BLaER1 (cell line): ENCODE results near the gene STPG4.
"Not testable (repeated sequence)": the region's sequence is repeated elsewhere in the genome, so short reads cannot be mapped to it uniquely, and the experiment has no call there.

Source experiments
- H3K27ac ChIP-seq: shearing (Covaris generic); formaldehyde crosslinking; 2 replicates; pipeline ENCODE4 v1.8.1; 2022
- H3K27me3 ChIP-seq: shearing (Covaris generic); formaldehyde crosslinking; 2 replicates; pipeline ENCODE4 v1.8.1; 2022
- H3K36me3 ChIP-seq: shearing (Covaris generic); formaldehyde crosslinking; 2 replicates; pipeline ENCODE4 v1.8.1; 2022
- H3K4me1 ChIP-seq: shearing (Covaris generic); formaldehyde crosslinking; 2 replicates; pipeline ENCODE4 v1.8.1; 2022
- H3K4me2 ChIP-seq: shearing (Covaris generic); formaldehyde crosslinking; 2 replicates; pipeline ENCODE4 v1.8.1; 2022
- H3K4me3 ChIP-seq: shearing (Covaris generic); formaldehyde crosslinking; 2 replicates; pipeline ENCODE4 v1.8.1; 2022
- H3K9ac ChIP-seq: shearing (Covaris generic); formaldehyde crosslinking; 2 replicates; pipeline ENCODE4 v1.8.1; 2022
- H3K9me3 ChIP-seq: shearing (Covaris generic); formaldehyde crosslinking; 2 replicates; pipeline ENCODE4 v1.8.1; 2022
- H4K20me1 ChIP-seq: shearing (Covaris generic); formaldehyde crosslinking; 2 replicates; pipeline ENCODE4 v1.8.1; 2022
- Cebpa-rat ChIP-seq: shearing (Covaris generic); IDR thresholded peaks from 2 replicates; pipeline ENCODE4 v1.8.1; 2022

STPG4 gene

GRCh38 chr2:47174733-47175361 is 19.7 kb upstream of the STPG4 start:
- H3K9ac ChIP-seq = peak overlapping the region; percentile 99
- no peaks in the 10 kb centered on the region for H3K27me3 ChIP-seq
- peak overlapping the region; percentile 97 for H3K4me2 ChIP-seq
- peak overlapping the region; percentile 100 for H3K27ac ChIP-seq
- peaks cover 23% of the 10 kb centered on the region for H3K36me3 ChIP-seq
- H3K4me3 ChIP-seq = peak overlapping the region; percentile 88
- H3K9me3 ChIP-seq = no peaks in the 10 kb centered on the region
- peaks cover 62% of the 10 kb centered on the region for H3K4me1 ChIP-seq
- H4K20me1 ChIP-seq = peaks cover 63% of the 10 kb centered on the region
- no peak for TF ChIP-seq Cebpa-rat

- TF ChIP-seq Cebpa-rat = no peak
- no peaks in the 10 kb centered on the region for H3K9me3 ChIP-seq
- no peak overlapping the region for H3K27ac ChIP-seq
- H3K4me1 ChIP-seq = peaks cover 58% of the 10 kb centered on the region
- peak overlapping the region; percentile 88 for H3K4me3 ChIP-seq
- peak overlapping the region; percentile 97 for H3K4me2 ChIP-seq
- peak overlapping the region; percentile 99 for H3K9ac ChIP-seq
- no peaks in the 10 kb centered on the region for H3K27me3 ChIP-seq
- H4K20me1 ChIP-seq = peaks cover 70% of the 10 kb centered on the region
- peaks cover 30% of the 10 kb centered on the region for H3K36me3 ChIP-seq
Observed at GRCh38 chr2:47173986-47174732, 19.1 kb upstream of the STPG4 start.

DNA sequence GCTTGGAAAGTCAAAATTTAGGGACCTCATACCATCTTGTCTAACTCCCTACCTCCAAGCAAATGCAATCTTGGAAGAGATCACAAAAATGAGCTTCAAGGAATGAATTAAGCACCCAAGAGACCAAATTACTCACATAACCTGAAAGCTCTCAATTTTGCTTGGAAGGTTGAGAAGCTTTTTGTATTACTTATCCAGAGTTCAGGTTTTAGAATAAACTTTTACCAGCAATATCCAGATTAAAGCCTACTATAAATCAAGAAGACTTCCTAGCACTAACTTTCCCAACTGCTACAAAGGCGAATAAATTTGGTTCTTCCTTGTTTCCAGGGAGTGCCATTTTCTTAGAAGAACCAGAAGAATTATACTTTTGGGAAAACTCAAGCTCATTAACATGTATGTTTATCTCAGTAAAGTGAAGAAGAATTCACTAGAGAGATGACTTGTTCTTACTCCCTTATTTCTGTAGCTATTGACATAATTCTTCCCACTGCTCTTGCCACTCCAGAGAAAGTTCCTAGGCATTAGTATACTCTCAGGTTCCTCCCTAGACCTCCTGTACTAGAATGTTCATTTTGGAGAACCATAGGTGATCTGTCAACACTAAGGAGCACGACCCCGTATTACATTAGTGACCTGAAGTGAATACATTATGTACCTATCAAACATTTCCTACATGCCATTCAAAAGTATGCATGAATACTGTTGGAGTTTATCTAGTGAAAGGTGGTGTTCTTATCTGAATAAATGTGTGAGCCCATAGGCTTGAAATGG is 18.0 kb upstream of the STPG4 start:
- Histone ChIP-seq H3K9me3 (no peaks in the 10 kb centered on the region), H3K9ac (peak overlapping the region; percentile 99; the same call in 1 of the 2 replicates), H3K4me2 (peak overlapping the region; percentile 97), H3K27me3 (no peaks in the 10 kb centered on the region), H3K4me3 (peak overlapping the region; percentile 88; the same call in 1 of the 2 replicates), H3K27ac (no peak overlapping the region), H3K36me3 (peaks cover 40% of the 10 kb centered on the region), H3K4me1 (peaks cover 53% of the 10 kb centered on the region), H4K20me1 (peaks cover 80% of the 10 kb centered on the region)
- TF ChIP-seq Cebpa-rat = no peak

DNA sequence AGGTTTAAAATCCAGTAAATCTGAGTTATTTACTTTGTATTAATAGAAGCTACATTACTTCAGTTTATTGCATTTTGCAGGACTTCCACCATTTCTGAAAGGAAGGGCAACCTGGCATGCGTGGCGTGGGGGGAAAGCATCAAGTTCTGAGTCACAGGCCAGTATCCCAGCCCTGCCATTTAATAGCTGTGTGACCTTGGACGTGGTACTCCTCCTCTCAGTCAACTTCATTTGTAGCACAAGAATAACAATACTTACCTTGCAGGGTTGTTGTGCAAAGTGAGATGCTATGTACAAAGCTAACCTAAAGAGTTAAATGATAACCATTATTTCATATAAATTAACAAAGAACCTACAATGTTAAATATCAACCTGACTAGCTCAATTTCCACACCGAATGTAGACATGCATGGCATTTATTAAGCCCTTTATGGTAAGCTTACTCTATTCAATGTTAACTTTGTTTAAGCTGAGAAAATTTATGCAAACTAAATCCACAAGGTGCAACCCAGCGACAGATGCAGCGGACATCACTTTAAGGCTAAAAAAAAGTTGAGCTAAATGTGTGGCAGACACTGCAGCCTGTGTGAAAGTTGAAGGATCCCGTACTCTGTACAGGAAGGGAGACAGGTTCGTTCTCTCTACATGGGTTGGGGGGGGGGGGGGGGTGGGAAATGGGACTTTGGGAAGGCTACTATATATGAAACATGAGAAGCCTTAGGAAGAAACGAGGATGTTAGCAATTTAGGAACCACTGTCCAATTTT is 17.2 kb upstream of the STPG4 start:
- peaks cover 46% of the 10 kb centered on the region for H3K4me1 ChIP-seq
- 0 out of 2 replicates have a peak overlapping the region, but pooled peaks have one; percentile 88 for H3K4me3 ChIP-seq
- H4K20me1 ChIP-seq = peaks cover 88% of the 10 kb centered on the region
- peaks cover 48% of the 10 kb centered on the region for H3K36me3 ChIP-seq
- H3K9ac ChIP-seq = no peak overlapping the region
- no peaks in the 10 kb centered on the region for H3K27me3 ChIP-seq
- no peak overlapping the region for H3K27ac ChIP-seq
- no peaks in the 10 kb centered on the region for H3K9me3 ChIP-seq
- H3K4me2 ChIP-seq = peak overlapping the region; percentile 97
- no peak for TF ChIP-seq Cebpa-rat

GRCh38 chr2:47169784-47170183 is 14.7 kb upstream of the STPG4 start:
- Histone ChIP-seq H3K36me3 (peaks cover 71% of the 10 kb centered on the region), H3K9me3 (no peaks in the 10 kb centered on the region), H3K4me2 (no peak overlapping the region), H4K20me1 (peaks cover 100% of the 10 kb centered on the region), H3K9ac (no peak overlapping the region), H3K4me3 (no peak overlapping the region), H3K27ac (no peak overlapping the region), H3K27me3 (no peaks in the 10 kb centered on the region), H3K4me1 (peaks cover 41% of the 10 kb centered on the region)
- TF ChIP-seq Cebpa-rat = no peak

- H3K27ac ChIP-seq, H3K9ac ChIP-seq, H3K9me3 ChIP-seq, H3K4me3 ChIP-seq, H3K27me3 ChIP-seq, H3K4me2 ChIP-seq: not testable (repeated sequence)
- H3K36me3 ChIP-seq = peaks cover 79% of the 10 kb centered on the region
- H4K20me1 ChIP-seq = peaks cover 100% of the 10 kb centered on the region
- peaks cover 36% of the 10 kb centered on the region for H3K4me1 ChIP-seq
Observed at GRCh38 chr2:47168895-47169294, 13.8 kb upstream of the STPG4 start.

DNA sequence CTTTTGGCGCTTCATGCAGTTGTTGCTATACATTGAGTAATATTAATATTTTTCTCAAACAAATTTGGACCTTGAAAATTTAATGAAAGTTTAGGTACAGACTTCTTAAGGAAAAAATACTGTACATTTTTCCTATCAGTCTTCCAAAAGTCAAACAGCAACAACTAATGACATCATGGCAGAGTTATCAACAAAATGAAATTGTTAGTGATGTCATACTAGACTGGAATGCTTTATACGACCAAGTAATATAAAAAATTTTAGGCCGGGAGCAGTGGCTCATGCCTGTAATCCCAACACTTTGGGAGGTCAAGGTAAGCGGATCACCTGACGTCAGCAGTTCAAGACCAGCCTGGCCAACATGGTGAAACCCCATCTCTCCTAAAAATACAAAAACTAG is 12.0 kb upstream of the STPG4 start:
- Histone ChIP-seq H3K27ac (no peak overlapping the region), H3K27me3 (no peaks in the 10 kb centered on the region), H3K4me2 (no peak overlapping the region), H3K4me1 (peaks cover 19% of the 10 kb centered on the region), H3K36me3 (peaks cover 93% of the 10 kb centered on the region), H3K9ac (no peak overlapping the region), H3K9me3 (no peaks in the 10 kb centered on the region), H3K4me3 (no peak overlapping the region), H4K20me1 (peaks cover 100% of the 10 kb centered on the region)
- no peak for TF ChIP-seq Cebpa-rat

DNA sequence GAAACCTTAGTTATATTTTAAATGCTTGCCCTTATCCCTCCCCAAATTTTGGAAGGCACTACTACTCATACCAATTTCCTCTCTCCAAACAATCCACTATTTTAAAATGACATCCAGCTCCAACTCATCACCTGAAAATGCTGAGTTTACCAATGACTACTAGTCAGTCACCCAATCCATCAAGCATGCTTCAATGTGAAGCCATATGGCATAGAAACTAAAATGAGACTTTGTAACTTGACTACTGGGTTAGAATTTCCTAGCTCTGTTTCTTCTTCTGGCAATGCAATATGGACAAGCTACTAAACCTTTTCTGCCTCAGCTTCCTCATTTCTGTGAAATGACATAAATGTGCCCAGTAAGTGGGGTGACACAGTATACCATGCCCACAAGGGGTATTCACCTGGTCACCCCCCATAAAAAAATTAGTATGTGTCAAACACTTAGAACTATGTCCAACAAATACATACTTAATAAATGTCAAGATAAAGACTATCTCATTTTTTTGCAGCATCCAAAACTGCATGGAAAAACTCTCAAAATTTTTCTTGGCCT is 10.0 kb upstream of the STPG4 start:
- Histone ChIP-seq H3K4me2 (no peak overlapping the region), H3K9ac (no peak overlapping the region), H4K20me1 (peaks cover 100% of the 10 kb centered on the region), H3K4me3 (no peak overlapping the region), H3K4me1 (0 out of 2 replicates have a peak, but pooled peaks cover 1% of the 10 kb centered on the region), H3K9me3 (no peaks in the 10 kb centered on the region), H3K27me3 (no peaks in the 10 kb centered on the region), H3K36me3 (peaks cover 96% of the 10 kb centered on the region), H3K27ac (no peak overlapping the region)
- no peak for TF ChIP-seq Cebpa-rat

- H3K4me2 ChIP-seq = no peak overlapping the region
- no peak overlapping the region for H3K4me3 ChIP-seq
- H3K9me3 ChIP-seq = no peaks in the 10 kb centered on the region
- no peaks in the 10 kb centered on the region for H3K4me1 ChIP-seq
- H3K27me3 ChIP-seq = no peaks in the 10 kb centered on the region
- TF ChIP-seq Cebpa-rat = no peak
- H4K20me1 ChIP-seq = peaks cover 100% of the 10 kb centered on the region
- no peak overlapping the region for H3K27ac ChIP-seq
- peaks cover 97% of the 10 kb centered on the region for H3K36me3 ChIP-seq
- no peak overlapping the region for H3K9ac ChIP-seq
Observed at GRCh38 chr2:47162780-47163179, 7.7 kb upstream of the STPG4 start.
